K562 (cell line): Measurements from ENCODE around the gene DSC2. TPM values are rescaled to one million over a fixed set of nuclear protein-coding genes. Genes with fewer than 3 reads are reported as not detected.

Experiments used
- ATAC-seq: fragments of 200-7000 bp; cut with Tn5 transposase; 3 replicates; pipeline ENCODE4 v1.9.1; 2020; ENCODE audit warnings: moderate library complexity
- BruUV-seq: library from RNA; stranded (reverse); fragments of 400-500 nt; replicated peaks from 2 replicates; lab custom pipeline; 2021; lab: Mats Ljungman, UMichigan
- CTCF ChIA-PET: fragments of 300-600 bp; formaldehyde crosslinking; extraction: SDS; loops from one replicate; lab custom pipeline; 2021; ENCODE audit warnings: low intra/inter-chr PET ratio; lab: Yijun Ruan, JAX
- POLR2A ChIA-PET: fragments of 300-600, 350-650 bp; sonication (Branson Sonifier 250); formaldehyde crosslinking; extraction: SDS; loops from one replicate; lab custom pipeline; 2021; ENCODE audit warnings: antibody characterized with exemption, inconsistent platforms; lab: Yijun Ruan, JAX
- DNase-seq, 4 experiments: peaks; one replicate each; pipeline versions ENCODE4 v3.0.0 to v3.0.0-alpha.2; 2011 to 2018; ENCODE audit warnings: low spot score in 3 of 4, mixed read lengths in 3 of 4; ENCODE audit errors: extremely low read depth in 1 of 4
- FAIRE-seq: peaks from 2 replicates; lab custom pipeline; 2011; peaks lifted over from hg19 to GRCh38; lab: Jason Lieb, UNC
- H2AFZ ChIP-seq: 2 replicates; pipeline ENCODE4 v1.6.0; 2011; ENCODE audit warnings: low read depth, low read length, control low read depth, inconsistent platforms
- H3K27ac ChIP-seq: fragments of 200-600 bp; 3 replicates; pipeline ENCODE4 v1.8.0; 2011; ENCODE audit warnings: low read depth, mild to moderate bottlenecking, control low read depth, inconsistent platforms, low read length, moderate library complexity, mixed read lengths; ENCODE audit errors: extremely low read depth
- H3K27me3 ChIP-seq, 2 experiments: fragments of 300-600 bp in 1 of 2; 2 replicates in 1 of 2; 3 replicates in 1 of 2; pipeline versions ENCODE4 v1.6.0 to v1.8.0; 2011; ENCODE audit warnings: inconsistent platforms in 2 of 2, low read length in 2 of 2, mild to moderate bottlenecking in 1 of 2, mixed read lengths in 1 of 2, moderate library complexity in 1 of 2; ENCODE audit not compliant: control insufficient read depth in 2 of 2, insufficient read depth in 2 of 2
- H3K36me3 ChIP-seq: fragments of 300-600 bp; 3 replicates; pipeline ENCODE4 v1.8.0; 2011; ENCODE audit warnings: mild to moderate bottlenecking, low read length, inconsistent platforms; ENCODE audit not compliant: control insufficient read depth, insufficient read depth
- H3K4me1 ChIP-seq, 2 experiments: fragments of 200-600 bp in 1 of 2; replicated peaks in 1 of 2; 2 replicates in 1 of 2; 3 replicates in 1 of 2; pipeline versions ENCODE4 v1.5.1 to v1.8.0; 2011; ENCODE audit warnings: inconsistent platforms in 2 of 2, low read length in 2 of 2, mild to moderate bottlenecking in 1 of 2, mixed read lengths in 1 of 2, moderate library complexity in 1 of 2; ENCODE audit not compliant: control insufficient read depth in 2 of 2, insufficient read depth in 2 of 2
- H3K4me2 ChIP-seq: 2 replicates; pipeline ENCODE4 v1.6.1; 2011; ENCODE audit warnings: low read length, control low read depth, inconsistent platforms, mixed read lengths; ENCODE audit not compliant: insufficient read depth
- H3K4me3 ChIP-seq: fragments of 200-600 bp; sonication (generic), shearing (Covaris generic); 2 replicates; pipeline ENCODE4 v1.5.1; 2016; ENCODE audit warnings: control low read depth, inconsistent platforms
- H3K79me2 ChIP-seq: fragments of 200-600 bp; 3 replicates; pipeline ENCODE4 v1.8.0; 2011; ENCODE audit warnings: low read length, inconsistent platforms; ENCODE audit not compliant: control insufficient read depth, insufficient read depth
- H3K9ac ChIP-seq, 2 experiments: 2 replicates each; pipeline versions ENCODE4 v1.6.0 to v1.6.1; 2011; ENCODE audit warnings: low read depth in 2 of 2, low read length in 2 of 2, control low read depth in 1 of 2, inconsistent platforms in 1 of 2, mild to moderate bottlenecking in 1 of 2, mixed read lengths in 1 of 2; ENCODE audit not compliant: insufficient read depth in 1 of 2
- H3K9me1 ChIP-seq: one replicate; pipeline ENCODE4 v1.6.0; 2011; ENCODE audit warnings: inconsistent platforms, mild to moderate bottlenecking, low read length, moderate library complexity; ENCODE audit not compliant: control insufficient read depth, insufficient read depth
- H3K9me3 ChIP-seq: replicated peaks from 2 replicates; pipeline ENCODE4 v1.5.1; 2011; ENCODE audit warnings: low read depth, low read length, inconsistent platforms; ENCODE audit not compliant: control insufficient read depth, insufficient read depth
- H4K20me1 ChIP-seq: replicated peaks from 2 replicates; pipeline ENCODE4 v1.6.1; 2011; ENCODE audit warnings: low read length, inconsistent platforms, mixed read lengths; ENCODE audit not compliant: control insufficient read depth, insufficient read depth
- GABPA ChIP-seq: fragments of 200-800 bp; sonication (Bioruptor generic); conservative IDR thresholded peaks from 2 replicates; pipeline ENCODE4 v1.6.1; 2016; ENCODE audit warnings: low read depth, missing genetic modification characterization, missing compliant biosample characterization
- MTA3 ChIP-seq: fragments of 450-650 bp; formaldehyde crosslinking; IDR thresholded peaks from 2 replicates; pipeline ENCODE4 v1.6.1; 2017; ENCODE audit warnings: mild to moderate bottlenecking, borderline replicate concordance
- U2AF1 ChIP-seq: fragments of 200-400 bp; formaldehyde crosslinking; optimal IDR thresholded peaks from 2 replicates; pipeline ENCODE3; 2017; ENCODE audit warnings: mild to moderate bottlenecking, low read depth, low read length, moderate library complexity
- ZBTB40 ChIP-seq, 2 experiments: fragments of 450-650 bp in 1 of 2; sonication (generic) in 1 of 2; formaldehyde crosslinking in 1 of 2; IDR thresholded peaks; 2 replicates each; pipeline versions ENCODE4 v1.7.1 to v1.9.0; 2016 to 2022; ENCODE audit warnings: inconsistent platforms in 1 of 2, mild to moderate bottlenecking in 1 of 2, missing genetic modification reagents in 1 of 2
- ZNF384 ChIP-seq: IDR thresholded peaks from 2 replicates; pipeline ENCODE4 v1.6.1; 2012; ENCODE audit warnings: low read depth, low read length, improper control_type of control experiment
- WGBS: fragments of 100-300 bp; shearing (Covaris generic); methylation state at CpG from one replicate; pipeline ENCODE4 v1.1.6; 2016; ENCODE audit warnings: low coverage, mixed read lengths; ENCODE audit not compliant: insufficient coverage; ENCODE audit errors: missing lambda C conversion rate; 5-methylcytosine and 5-hydroxymethylcytosine counted together
- in situ Hi-C: fragments of 300-500 bp; cut with MboI; formaldehyde crosslinking; loops from 4 replicates; pipeline ENCODE4 v1.15.0; 2018; ENCODE audit warnings: inconsistent platforms, mixed read lengths
- intact Hi-C: fragments of 100-400 bp; cut with micrococcal nuclease; formaldehyde crosslinking; loops from 2 replicates; pipeline ENCODE4 v1.14.2; 2022
- polyA plus RNA-seq, 8 experiments: library from polyadenylated mRNA; depleted of rRNA in 4 of 8; stranded (reverse) in 5 of 8; unstranded in 3 of 8; fragments of >200 nt; fragmentation: Nextera tagmentation in 2 of 8; fragmentation: Illumina TruSeq in 1 of 8; extraction: Ambion mirVana in 2 of 8; extraction: Trizol in 1 of 8; gene quantifications; 2 replicates each; pipeline versions ENCODE4 v1.2.1 to v1.2.3, GENCODE V29; 2011 to 2014; ENCODE audit warnings: inconsistent platforms in 1 of 8, missing spikeins in 1 of 8
- total RNA-seq, 7 experiments: library from RNA; depleted of rRNA in 6 of 7; stranded (reverse); fragments of >200 nt in 6 of 7; fragmentation: Illumina TruSeq in 2 of 7; extraction: Trizol in 2 of 7; gene quantifications; 2 replicates each; pipeline versions ENCODE4 v1.2.1 to v1.2.3, GENCODE V29; 2011 to 2021; ENCODE audit warnings: low replicate concordance in 1 of 7
- TF ChIP-seq, protein P1 (sequence below), 3 experiments: fragments of 200-800 bp in 1 of 3; fragments of 250-450 bp in 1 of 3; fragments of 450-650 bp in 1 of 3; sonication (Bioruptor Pico) in 1 of 3; sonication (Bioruptor generic) in 1 of 3; formaldehyde crosslinking in 1 of 3; IDR thresholded peaks; 2 replicates each; pipeline versions ENCODE4 v1.6.1 to v1.8.0; 2016 to 2022; ENCODE audit warnings: mild to moderate bottlenecking in 2 of 3, missing genetic modification characterization in 2 of 3, missing compliant biosample characterization in 1 of 3, moderate library complexity in 1 of 3

The DSC2 gene
- total and polyA plus RNA-seq, 9 of the 15 experiments (the other 6 are each of a cell fraction or from before 2014, with no cell fraction given): 3.8 to 15.3 (median 6.4) TPM

- BruUV-seq: no TSS peak
Observed at GRCh38 chr18:31077878-31078277, 24.3 kb downstream of the DSC2 start.

More at GRCh38 chr18:31077878-31078277, 24.3 kb downstream of the DSC2 start:
- intact Hi-C loops (no loop called here), in situ Hi-C loops (no loop called here)
- peaks cover 20% of the 10 kb centered on the region; the same call in 1 of the 3 replicates for H3K36me3 ChIP-seq
- H3K9ac ChIP-seq: no peak overlapping the region
- CTCF ChIA-PET: no interaction called here
- TF ChIP-seq ZBTB40 (IDR thresholded peaks at IDR 0.05) (peak; percentile 52; the same call in 1 of the 2 replicates), ZBTB40 (CRISPR knock-in tag; IDR thresholded peaks at IDR 0.05) (no peak), ZNF384 (no peak), GABPA (tag) (peak; percentile 31; the same call in 1 of the 2 replicates), U2AF1 (no peak), MTA3 (no peak)
- TF ChIP-seq, protein P1, sequence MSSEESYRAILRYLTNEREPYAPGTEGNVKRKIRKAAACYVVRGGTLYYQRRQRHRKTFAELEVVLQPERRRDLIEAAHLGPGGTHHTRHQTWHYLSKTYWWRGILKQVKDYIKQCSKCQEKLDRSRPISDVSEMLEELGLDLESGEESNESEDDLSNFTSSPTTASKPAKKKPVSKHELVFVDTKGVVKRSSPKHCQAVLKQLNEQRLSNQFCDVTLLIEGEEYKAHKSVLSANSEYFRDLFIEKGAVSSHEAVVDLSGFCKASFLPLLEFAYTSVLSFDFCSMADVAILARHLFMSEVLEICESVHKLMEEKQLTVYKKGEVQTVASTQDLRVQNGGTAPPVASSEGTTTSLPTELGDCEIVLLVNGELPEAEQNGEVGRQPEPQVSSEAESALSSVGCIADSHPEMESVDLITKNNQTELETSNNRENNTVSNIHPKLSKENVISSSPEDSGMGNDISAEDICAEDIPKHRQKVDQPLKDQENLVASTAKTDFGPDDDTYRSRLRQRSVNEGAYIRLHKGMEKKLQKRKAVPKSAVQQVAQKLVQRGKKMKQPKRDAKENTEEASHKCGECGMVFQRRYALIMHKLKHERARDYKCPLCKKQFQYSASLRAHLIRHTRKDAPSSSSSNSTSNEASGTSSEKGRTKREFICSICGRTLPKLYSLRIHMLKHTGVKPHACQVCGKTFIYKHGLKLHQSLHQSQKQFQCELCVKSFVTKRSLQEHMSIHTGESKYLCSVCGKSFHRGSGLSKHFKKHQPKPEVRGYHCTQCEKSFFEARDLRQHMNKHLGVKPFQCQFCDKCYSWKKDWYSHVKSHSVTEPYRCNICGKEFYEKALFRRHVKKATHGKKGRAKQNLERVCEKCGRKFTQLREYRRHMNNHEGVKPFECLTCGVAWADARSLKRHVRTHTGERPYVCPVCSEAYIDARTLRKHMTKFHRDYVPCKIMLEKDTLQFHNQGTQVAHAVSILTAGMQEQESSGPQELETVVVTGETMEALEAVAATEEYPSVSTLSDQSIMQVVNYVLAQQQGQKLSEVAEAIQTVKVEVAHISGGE (CRISPR knock-in tag; IDR thresholded peaks at IDR 0.05): no peak
- no peaks in the 10 kb centered on the region for H4K20me1 ChIP-seq
- no peaks in the 10 kb centered on the region for H3K79me2 ChIP-seq
- H3K9me3 ChIP-seq: no peaks in the 10 kb centered on the region
- ATAC-seq (peak; percentile 68), DNase-seq (no peak), FAIRE-seq (no peak)
- no peaks in the 10 kb centered on the region for H3K4me1 ChIP-seq
- H3K4me2 ChIP-seq: no peak overlapping the region
- H3K9me1 ChIP-seq: no peaks in the 10 kb centered on the region
- POLR2A ChIA-PET: no interaction called here
- H3K4me3 ChIP-seq: no peak overlapping the region
- H3K27me3 ChIP-seq: no peaks in the 10 kb centered on the region
- no peak overlapping the region for H3K27ac ChIP-seq
- no peak overlapping the region; the same call in 1 of the 2 replicates for H2AFZ ChIP-seq
- WGBS: 28% methylated on average over 1 of the region's 1 CpG
